HG03354 (cell line): Measurements from ENCODE around the gene TNS3.

Experiments used
- ATAC-seq: cut with Tn5 transposase; IDR thresholded peaks from one replicate; pipeline ENCODE4 v1.9.1; 2021; ENCODE audit warnings: mild to moderate bottlenecking; ENCODE audit not compliant: unreplicated experiment, poor library complexity, severe bottlenecking

The TNS3 gene

DNA sequence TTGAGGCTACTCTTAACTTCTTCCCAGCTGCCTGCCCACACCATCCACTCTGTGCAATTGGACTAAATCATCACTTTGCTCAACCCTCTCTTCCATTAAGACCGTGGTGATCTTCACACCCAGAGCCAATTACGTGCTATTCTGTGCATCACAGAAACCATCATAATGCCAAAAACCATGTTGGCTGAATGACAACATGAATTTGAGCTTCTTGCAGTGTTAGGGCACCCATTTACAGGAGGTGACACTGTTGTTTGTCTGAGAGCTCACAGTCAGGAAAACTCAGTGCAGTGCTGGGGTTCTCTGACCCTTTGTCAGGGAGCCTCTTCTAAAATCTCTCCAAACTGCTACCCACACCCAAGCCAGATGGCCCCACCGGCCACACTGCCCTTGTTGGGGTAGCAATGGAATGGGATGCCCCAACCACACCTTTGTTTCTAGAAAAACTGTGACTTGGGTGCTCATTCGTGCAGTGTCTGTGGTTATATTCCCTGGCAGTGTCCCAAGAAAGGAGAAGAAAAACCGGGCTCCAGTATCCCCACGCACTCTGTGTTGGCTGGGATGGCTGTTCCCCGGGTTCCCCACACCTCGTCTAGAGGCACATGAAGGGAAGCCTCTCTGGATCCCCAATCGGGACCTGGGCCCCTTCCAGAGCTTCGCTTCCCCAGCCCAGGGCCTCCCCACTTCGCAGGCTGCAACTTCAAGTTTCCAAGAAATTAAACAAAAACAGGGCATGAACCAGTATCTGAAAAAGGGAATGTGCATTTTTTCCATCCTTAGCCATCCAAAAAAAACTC is 2.0 kb upstream of the TNS3 start:
- ATAC-seq: no peak

DNA sequence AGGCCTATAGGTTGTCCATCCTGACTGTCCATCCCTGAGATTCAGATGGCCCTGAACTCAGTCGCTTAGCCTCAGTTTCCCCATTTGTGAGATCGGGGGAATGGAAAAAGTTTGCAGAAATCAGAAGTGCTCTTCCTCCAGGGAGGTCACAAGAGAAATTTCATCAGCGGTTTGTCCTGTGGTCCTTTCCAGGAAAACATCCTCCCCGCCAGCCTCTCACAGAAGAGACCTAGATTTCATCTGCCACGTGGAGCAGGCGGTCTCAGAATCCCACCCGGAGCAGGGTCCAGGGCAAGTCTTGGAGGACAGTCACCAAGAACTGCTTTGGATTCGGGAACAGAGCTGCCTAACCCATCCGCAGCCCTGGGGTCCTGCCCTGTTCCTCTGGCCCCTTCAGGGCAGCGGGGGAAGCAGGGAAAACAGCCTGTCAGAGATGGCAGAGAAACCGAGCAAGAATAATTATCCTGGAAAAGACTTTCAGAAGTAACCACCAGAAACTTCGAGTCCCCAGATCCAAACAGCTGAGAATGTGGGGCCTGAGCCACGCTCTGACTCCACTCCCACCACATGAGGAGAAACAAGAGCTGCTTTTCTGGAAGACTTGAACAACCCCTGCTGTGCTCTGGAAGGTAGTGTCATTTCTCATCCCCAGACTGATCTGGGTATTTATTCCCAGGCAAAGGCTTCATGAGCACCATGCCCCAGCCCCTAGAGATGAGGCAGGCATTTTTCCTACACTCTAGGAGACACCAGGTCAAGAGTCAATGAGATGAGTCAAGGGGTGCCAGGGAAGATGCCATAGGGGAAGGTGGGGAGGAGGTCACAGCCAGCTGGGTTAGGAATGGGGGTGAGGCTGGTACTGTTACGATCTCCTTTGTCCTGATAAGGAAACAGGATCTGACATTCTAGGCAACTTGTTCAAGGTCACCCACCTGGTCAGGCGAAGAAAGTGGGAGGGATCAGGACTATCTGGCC is 1.1 kb upstream of the TNS3 start:
- ATAC-seq: no peak

DNA sequence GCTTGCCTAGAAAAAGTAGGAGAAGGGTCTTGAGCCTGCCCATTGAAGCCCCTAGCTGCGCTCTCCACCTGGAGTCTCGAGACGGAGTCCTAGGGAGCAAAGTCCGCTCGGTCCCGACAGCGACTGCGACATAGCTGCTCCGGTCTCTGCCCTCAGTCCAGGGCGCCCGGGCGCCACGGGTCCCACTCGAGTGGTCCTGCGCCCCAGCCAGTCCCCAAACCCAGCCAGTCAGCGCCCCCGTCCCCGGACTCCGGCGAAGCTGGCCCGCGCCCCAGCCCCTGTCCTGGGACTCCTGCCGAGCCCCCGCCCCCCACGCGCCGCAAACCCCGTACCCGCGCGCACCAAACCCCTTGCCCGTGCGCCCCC is 490 bp downstream of the TNS3 start:
- ATAC-seq: no peak

DNA sequence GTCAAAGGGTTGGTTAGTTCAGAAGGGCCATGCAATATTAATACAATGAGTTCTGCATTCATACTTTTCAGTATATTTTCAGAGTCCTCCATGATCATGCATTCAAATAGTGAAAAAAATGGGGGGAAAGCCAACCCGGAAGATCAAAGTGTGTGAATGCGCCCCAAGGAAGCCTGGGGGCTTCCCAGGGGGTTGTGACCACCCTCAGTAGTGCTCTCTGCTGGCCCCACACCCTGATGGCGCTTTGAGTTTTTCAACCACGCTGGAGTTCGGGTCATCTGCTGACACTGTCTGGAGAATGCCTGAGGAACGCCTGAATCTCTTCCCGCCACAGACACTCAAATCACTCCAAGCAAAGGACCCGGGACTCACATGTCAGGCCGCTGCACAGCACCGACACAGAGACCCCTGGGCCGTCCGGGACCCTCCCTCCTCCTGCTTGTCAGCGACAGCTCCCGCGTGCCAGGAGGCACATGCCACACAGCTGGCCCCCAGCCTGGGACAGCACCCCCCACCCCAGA is 1.0 kb downstream of the TNS3 start:
- no peak for ATAC-seq

DNA sequence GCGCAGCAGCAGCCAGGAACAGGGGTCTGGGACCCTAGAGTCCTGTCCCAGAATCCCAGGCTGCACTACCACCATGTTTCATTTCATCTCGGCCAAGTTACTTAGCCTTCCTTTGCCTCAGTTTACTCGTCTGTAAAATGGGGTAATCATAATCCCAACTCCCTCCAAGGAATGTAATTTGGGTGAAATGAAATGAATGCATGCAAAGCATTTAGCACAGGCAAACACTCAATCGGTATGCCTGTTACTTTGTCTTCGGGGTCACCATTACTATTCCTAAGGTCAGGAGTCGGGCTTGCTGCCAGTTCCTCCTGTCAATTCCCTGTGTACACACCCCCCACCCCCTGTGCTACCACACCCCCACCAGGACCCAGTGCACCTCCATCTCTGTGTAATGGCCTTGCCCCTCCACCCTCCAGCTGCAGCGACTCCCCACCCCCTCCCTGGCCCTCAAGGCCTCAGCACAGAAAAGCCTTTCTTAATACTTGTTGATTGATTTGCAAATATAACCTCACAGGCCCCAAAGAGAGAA is 1.7 kb downstream of the TNS3 start:
- no peak for ATAC-seq

DNA sequence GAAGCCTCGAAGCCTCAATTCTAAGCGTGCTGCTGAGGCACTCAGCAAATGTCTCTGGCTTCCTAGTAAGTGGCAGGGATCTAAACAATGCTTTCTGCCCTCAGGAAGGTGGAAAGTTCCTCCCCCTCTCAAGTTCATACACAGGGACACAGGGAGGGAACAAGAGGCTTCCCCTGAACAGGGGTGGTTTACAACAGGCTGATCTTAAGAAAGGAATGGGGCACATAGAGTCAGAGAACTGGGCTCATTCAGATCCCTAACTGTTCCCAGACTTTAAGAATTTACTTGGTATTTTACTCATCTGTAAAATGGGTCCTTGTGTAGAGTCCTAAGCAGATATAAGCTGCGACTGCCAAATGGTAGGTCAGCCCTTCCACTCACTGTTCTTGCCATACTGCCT is 2.5 kb downstream of the TNS3 start:
- no peak for ATAC-seq

DNA sequence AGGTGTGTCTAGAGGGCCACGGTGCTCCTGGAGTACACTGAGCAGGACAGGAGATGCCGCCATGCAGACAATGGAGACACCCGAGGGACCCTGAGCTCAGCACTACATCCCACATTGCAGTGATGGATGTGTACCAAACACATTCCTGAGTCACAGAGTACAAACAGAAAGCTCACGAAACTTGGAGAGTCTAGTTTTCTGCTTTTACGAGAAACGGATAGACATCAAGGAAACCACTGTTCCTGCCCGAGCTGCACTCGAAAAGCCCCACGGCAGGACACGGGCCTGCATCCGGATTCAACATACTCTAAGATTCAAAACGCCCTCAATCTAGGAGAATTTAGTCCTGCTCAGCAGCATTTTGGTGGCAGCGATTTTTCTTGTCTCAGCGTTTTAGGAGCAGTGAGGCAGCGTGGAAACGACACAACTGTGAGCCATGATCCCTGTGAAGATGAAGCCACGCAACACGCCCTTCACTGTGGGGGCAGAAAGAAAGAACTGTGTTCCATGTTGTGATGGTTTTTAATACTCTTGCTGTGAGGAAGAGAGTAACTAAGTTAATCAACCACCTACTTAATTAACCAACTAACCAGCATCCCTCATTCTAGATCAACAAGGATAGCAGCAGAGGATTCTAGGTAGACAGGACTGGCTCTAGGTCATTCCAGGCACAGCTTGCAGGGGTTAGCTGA is 3.2 kb downstream of the TNS3 start:
- ATAC-seq: no peak

DNA sequence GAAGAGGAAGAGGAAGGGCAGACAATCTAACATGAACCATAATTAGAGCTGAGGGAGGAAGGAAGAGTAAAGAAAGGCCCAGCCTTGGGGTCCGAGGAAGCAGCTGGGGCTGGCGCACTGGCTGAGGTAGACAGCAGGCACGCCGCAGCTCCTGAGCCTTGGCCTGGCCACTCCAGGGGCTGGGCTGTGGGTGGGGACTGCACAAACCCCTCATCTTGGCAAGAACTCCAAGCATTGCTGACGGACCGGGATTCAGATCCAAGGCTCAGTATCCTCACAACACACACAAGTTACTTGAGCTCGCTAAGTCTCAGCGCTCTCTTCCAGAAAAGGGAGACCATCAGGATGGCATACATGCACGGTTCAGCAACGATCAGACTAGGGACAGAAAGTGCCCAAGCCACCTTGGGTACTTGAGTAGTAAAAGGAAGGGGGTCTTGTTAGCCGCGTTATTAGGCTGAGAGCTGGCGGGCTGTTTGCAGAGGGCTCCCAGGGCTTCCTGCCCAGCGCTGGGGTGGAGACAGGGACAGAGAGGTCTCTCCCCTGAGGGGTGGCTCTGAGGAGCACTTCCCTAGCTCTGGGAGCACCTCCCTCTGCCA is 4.5 kb downstream of the TNS3 start:
- no peak for ATAC-seq

DNA sequence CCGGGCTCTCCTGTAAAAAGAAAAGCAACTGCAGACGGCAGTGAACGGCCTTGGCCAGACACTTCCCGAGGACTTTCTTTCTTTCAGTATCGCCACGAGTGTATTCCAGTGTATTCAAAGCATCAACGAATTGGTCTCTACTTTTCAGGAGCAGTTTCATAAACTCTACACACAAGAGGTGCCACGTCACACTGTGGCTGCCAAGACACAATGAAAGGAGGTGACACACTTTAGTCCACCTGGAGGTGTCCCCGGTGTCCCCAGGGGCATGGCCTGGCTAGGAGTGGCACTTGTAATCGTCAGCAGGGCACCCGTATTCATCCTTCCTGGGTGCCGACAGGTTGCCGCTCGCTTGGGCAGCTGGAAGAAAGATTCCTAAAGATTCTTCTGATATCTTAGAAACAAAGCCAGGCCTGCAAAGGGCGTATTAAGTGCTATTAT is 5.0 kb downstream of the TNS3 start:
- ATAC-seq: no peak

DNA sequence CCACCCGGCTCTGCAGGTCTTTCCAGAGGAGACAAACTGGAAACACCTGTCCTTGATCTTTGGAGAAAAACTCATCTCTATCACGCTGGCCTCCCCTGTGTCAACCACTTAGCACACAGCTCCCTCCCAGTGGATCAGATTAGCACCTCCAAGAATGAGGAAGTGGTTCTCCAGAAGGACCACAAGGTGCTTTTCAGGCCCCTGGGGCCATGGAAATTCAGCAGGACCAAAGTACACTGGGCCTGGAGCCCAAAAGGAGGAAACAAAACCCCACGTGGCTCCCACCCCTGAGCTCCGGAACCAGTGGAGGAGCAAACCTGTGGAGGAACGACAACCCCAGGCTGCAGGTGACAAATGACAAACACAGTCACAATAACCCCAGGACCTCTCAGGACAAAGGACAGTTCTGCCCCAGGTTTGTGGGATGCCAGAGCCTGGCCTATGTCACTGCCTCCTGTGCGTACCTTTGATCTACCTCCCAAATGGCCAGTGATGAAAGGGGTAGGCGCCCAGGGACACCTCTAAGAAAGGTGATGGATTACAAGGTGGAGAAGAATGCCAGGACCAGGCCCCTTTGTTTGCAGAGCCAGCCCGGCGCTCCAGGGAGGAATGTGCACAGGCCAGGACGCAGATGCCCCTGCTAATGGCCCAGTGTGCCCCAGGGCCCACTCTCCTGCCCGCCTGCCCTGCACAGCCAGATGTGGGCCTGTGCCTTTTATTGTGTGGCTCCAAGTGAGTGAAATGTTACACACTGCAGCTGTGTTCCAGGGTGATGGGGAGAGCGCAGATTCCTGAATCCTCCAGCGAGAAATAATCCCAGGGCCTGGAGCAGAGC is 5.7 kb downstream of the TNS3 start:
- ATAC-seq: no peak

DNA sequence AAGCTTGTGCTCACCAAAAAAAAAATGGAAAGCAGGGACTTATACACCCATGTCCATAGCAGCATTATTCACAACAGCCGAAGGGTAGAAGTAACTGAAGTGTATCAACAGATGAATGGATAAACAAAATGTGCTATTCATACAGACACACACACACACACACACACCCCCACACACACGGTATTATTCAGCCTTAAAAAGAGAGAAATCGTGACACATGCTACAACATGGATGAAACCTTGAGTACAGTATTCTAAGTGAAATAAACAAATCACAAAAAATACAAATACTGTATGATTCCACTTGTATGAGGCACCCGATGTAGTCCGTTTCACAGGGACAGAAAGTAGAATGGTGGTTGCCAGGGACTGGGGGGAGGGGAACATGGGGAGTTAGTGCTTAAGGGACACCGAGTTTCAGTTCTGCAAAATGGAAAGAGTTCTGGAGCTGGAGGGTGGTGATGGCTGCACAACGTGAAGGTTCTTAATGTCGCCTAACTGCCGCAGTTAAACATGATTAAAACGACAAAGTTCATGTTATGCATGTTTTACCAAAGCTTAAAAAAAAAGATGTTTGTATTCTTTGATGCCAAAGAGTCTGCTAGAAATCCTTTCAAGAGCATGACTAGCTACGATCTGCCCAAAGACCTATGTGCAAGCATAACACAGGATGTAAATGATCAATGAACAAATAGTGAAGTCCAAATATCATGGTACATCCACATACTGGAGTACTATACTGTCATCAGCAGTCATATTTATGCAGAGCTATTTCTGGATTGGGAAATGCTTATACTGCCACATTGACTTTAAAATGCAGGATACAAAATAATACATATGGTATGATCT is 7.2 kb downstream of the TNS3 start:
- peak; percentile 86 for ATAC-seq

DNA sequence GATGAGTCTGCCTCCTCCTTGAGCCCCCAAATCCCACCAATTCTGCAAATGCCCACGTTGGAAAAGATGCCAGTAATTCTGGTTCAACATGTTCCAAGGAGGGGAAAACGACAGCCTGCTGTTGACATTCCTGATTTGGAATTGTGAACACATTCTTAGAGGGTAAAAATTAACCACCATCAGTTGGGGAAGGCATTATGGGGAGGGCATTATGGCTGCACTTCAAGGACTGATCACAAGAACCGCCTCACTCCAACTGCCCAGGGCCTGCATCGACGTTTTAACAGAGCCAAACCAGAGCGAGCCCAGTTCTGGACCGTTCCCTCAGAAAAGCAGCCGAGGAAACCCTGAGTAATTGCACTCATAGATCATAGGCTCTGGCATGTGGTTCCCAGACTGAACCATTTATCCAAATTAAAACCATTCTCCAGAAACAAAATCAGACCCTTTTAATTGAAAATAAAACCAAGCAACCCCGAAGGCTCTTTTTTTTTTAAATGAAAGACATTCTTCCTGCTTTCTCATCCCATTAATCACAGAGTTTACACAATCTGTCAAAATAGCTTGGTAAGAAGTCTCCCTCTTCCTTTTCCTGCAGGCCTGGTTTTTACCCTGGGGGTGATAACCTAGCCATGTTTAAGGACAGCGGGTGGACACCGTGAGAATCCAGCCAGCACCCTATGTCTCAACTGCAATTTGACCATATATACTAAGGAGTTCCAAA is 8.0 kb downstream of the TNS3 start:
- ATAC-seq: no peak

DNA sequence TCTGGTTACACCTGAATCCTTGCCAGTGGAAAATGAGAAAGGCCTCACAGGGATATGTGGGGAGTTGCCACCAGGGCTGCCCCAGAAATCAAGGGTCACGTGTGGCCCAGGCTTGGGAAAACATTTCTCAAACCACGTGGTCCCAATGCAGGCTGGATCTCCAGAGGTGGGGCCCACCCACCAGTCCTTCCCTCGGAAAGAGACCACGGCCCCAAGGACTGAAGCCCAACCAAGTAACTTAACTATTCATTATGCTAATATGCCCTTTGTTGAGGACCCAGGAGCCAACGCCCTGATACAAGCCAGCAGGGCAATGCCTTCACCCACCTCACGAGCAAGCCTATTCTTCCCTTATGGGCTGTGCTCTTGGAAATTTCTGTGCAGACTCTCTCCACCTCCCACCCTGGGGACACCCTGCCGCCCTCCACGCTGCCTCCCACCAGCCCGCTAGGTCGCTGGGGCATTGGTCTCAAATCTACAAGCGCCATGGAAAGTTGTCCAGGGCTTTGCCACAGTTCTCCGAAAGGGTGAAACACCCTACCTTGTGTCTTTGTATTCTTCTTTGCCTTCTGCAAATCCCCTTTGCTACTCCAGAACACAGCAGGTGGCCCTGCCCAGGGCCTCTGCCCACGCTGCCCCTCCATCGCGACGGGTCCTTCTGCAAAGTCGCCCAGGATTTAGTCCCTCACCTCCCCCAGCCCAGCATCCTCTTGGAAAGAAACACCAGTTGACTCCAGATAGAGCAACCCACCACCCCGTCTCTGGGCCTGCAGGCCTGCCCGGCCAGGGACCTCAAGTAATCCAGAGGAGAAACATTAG is 8.8 kb downstream of the TNS3 start:
- no peak for ATAC-seq

DNA sequence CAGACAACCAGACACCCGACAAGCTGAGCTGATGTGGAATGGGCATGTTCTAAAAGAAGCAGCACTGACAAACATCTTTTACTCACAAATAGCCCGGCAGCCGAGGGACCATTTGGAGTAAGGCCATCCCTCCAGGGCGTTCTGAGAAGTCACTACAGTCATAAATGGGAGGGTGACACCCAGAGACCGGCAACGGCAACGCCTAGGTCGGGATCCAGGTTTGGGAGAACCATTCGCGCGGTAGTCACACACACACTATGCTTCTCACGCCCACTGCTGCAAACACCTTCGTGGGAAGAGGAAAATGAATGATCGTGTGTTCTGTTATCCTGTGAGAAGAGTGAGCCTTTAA is 9.8 kb downstream of the TNS3 start:
- no peak for ATAC-seq

DNA sequence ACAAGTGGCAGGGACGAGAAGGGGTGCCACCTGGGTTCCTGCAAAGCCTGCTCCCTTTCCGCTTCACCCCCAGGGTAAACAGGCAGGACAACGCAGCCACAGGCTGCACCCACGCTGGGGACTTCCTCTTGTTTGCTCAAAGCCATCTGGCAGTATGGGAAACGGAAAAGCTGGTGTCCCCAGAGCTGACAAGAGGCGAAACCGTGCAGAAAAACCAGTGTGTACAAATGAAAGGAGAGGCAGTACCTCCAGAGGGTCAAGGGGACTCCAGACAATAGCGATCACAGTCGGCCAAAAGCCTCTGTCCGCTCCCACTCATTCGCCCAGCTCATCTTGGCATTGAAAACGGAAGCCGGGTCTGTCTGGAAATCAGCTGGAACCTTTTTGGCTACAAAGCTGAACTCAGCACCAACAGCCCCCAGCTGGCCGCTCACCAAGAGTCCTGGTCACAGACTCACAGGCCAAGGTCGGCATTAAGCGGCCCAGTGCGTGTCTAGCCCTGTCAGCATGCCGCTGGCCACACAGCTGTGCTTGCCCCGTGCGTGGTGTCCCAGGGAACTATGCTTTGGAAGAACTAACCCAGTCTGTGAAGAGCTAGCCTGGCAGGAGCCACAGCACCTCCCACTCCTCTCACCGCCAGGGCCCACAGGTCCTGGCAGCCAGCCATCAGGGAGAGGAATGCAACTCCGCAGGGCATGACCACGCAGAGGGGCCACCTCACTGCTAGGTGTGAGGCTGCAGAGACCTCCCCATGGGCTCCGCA is 10.4 kb downstream of the TNS3 start:
- no peak for ATAC-seq

DNA sequence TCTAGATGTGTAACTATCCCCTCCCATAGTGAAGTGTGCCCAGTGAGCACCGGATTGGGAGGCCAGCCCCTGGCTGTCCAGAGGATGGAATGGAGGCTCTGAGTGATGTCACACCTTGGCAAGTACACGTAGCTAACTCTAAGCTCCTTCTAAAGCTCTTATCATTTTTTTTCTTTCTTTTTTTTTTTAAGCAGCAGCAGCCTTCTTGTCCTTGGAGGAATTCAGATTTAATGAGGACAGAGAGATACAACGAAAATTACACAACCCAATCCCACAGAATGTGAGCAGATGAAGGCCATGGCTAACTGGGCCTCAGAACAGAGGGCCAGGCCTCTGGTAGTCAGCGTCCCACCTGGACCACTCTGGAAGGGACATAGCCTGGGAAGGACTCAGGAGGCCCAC is 11.3 kb downstream of the TNS3 start:
- no peak for ATAC-seq
